Neural cell (in vitro differentiated cells): ENCODE measurements around the gene KRTAP10-10. TPM values are rescaled to one million over a fixed set of nuclear protein-coding genes. Genes with fewer than 3 reads are reported as not detected.

Experiments
- H2AFZ ChIP-seq: fragments of 200-600, 300-800 bp; sonication (generic), shearing (Covaris generic); 2 replicates; pipeline ENCODE4 v1.6.0; 2014; ENCODE audit warnings: low read depth, mild to moderate bottlenecking, antibody characterized with exemption, low read length, moderate library complexity
- H3F3A ChIP-seq: fragments of 200-600 bp; shearing (Covaris generic); 2 replicates; pipeline ENCODE4 v1.6.1; 2016; ENCODE audit warnings: mild to moderate bottlenecking, moderate library complexity, mixed read lengths, antibody characterized with exemption, low read length; ENCODE audit not compliant: insufficient read depth, poor library complexity, severe bottlenecking
- H3K27ac ChIP-seq: fragments of 200-600, 300-800 bp; sonication (generic), shearing (Covaris generic); 2 replicates; pipeline ENCODE4 v1.5.1; 2014; ENCODE audit warnings: mild to moderate bottlenecking, low read length, moderate library complexity
- H3K27me3 ChIP-seq: fragments of 300-800, 200-600 bp; sonication (generic), shearing (Covaris generic); 2 replicates; pipeline ENCODE4 v1.6.0; 2014; ENCODE audit warnings: mild to moderate bottlenecking, low read depth, low read length, moderate library complexity; ENCODE audit not compliant: insufficient read depth
- H3K36me3 ChIP-seq: fragments of 300-800, 200-600 bp; sonication (generic), shearing (Covaris generic); 2 replicates; pipeline ENCODE4 v1.5.1; 2014; ENCODE audit warnings: mild to moderate bottlenecking, antibody characterized with exemption, low read length, moderate library complexity; ENCODE audit not compliant: insufficient read depth
- H3K4me2 ChIP-seq: fragments of 300-800, 200-600 bp; sonication (generic), shearing (Covaris generic); 2 replicates; pipeline ENCODE4 v1.6.0; 2014; ENCODE audit warnings: mild to moderate bottlenecking, low read length
- H3K4me3 ChIP-seq: fragments of 300-800, 200-600 bp; sonication (generic), shearing (Covaris generic); 2 replicates; pipeline ENCODE4 v1.5.1; 2014; ENCODE audit warnings: mild to moderate bottlenecking, low read length, moderate library complexity
- H3K79me2 ChIP-seq: fragments of 200-600 bp; shearing (Covaris generic); replicated peaks from 2 replicates; pipeline ENCODE4 v1.6.0; 2014; ENCODE audit warnings: mild to moderate bottlenecking, low read length, moderate library complexity; ENCODE audit not compliant: insufficient read depth
- H3K9ac ChIP-seq: fragments of 300-800, 200-600 bp; sonication (generic), shearing (Covaris generic); 2 replicates; pipeline ENCODE4 v1.6.1; 2016; ENCODE audit warnings: mild to moderate bottlenecking, low read length, mixed read lengths
- H3K9me2 ChIP-seq: fragments of 200-600 bp; shearing (Covaris generic); 2 replicates; pipeline ENCODE4 v1.6.1; 2016; ENCODE audit warnings: mild to moderate bottlenecking, low read length, mixed read lengths; ENCODE audit not compliant: insufficient read depth
- H3K9me3 ChIP-seq: fragments of 200-600, 300-800 bp; sonication (generic), shearing (Covaris generic); 2 replicates; pipeline ENCODE4 v1.6.1; 2016; ENCODE audit warnings: mild to moderate bottlenecking, mixed run types, low read length, moderate library complexity, mixed read lengths
- H4K20me1 ChIP-seq: fragments of 200-600 bp; shearing (Covaris generic); 2 replicates; pipeline ENCODE4 v1.6.1; 2016; ENCODE audit warnings: mild to moderate bottlenecking, mixed run types; ENCODE audit not compliant: insufficient read depth
- CTCF ChIP-seq: fragments of 450-650 bp; IDR thresholded peaks from 2 replicates; pipeline ENCODE4 v1.5.1; 2014; ENCODE audit warnings: antibody characterized with exemption, mild to moderate bottlenecking, moderate library complexity; ENCODE audit not compliant: poor library complexity, severe bottlenecking
- EP300 ChIP-seq: fragments of 450-650 bp; conservative IDR thresholded peaks from 2 replicates; pipeline ENCODE4 v1.6.1; 2014; ENCODE audit warnings: antibody characterized with exemption, mild to moderate bottlenecking, moderate library complexity; ENCODE audit not compliant: poor library complexity, severe bottlenecking
- EZH2 ChIP-seq: fragments of 200-600, 300-800 bp; shearing (Covaris generic), sonication (generic); IDR thresholded peaks from 2 replicates; pipeline ENCODE4 v1.6.1; 2014; ENCODE audit warnings: antibody characterized with exemption, low read length, borderline replicate concordance, mild to moderate bottlenecking; ENCODE audit not compliant: insufficient read depth, poor library complexity, severe bottlenecking
- MXI1 ChIP-seq: fragments of 450-650 bp; conservative IDR thresholded peaks from 2 replicates; pipeline ENCODE4 v1.6.1; 2014; ENCODE audit warnings: antibody characterized with exemption, mild to moderate bottlenecking; ENCODE audit not compliant: poor library complexity, severe bottlenecking
- POLR2AphosphoS5 ChIP-seq: IDR thresholded peaks from 2 replicates; pipeline ENCODE4 v1.6.1; 2012
- RAD21 ChIP-seq: fragments of 450-650 bp; conservative IDR thresholded peaks from 2 replicates; pipeline ENCODE4 v1.6.1; 2014; ENCODE audit warnings: antibody characterized with exemption, mild to moderate bottlenecking, moderate library complexity
- SMC3 ChIP-seq: fragments of 450-650 bp; conservative IDR thresholded peaks from 2 replicates; pipeline ENCODE4 v1.6.1; 2014; ENCODE audit warnings: antibody characterized with exemption, mild to moderate bottlenecking, moderate library complexity; ENCODE audit not compliant: poor library complexity
- TAF1 ChIP-seq: IDR thresholded peaks from 2 replicates; pipeline ENCODE4 v1.6.1; 2012; ENCODE audit warnings: low read depth
- polyA plus RNA-seq: library from polyadenylated mRNA; depleted of rRNA; stranded (reverse); fragments of >200 nt; gene quantifications from 2 replicates; pipeline ENCODE4 v1.2.3, GENCODE V29; 2014
- TF ChIP-seq, protein P1 (sequence below): IDR thresholded peaks from 2 replicates; pipeline ENCODE4 v1.6.1; 2012; ENCODE audit warnings: borderline replicate concordance

The KRTAP10-10 gene
- polyA plus RNA-seq, 1 donor from 2014 or later: not detected

GRCh38 chr21:44611551-44611950 is 25.6 kb upstream of the KRTAP10-10 start:
- Histone ChIP-seq H3K9ac (no peak overlapping the region), H3K4me2 (no peak overlapping the region), H3K36me3 (no peaks in the 10 kb centered on the region), H3K27ac (no peak overlapping the region), H3K27me3 (no peaks in the 10 kb centered on the region), H3K79me2 (no peaks in the 10 kb centered on the region), H3K9me3 (no peaks in the 10 kb centered on the region), H3K9me2 (no peaks in the 10 kb centered on the region), H3F3A (no peaks in the 10 kb centered on the region), H3K4me3 (no peak overlapping the region), H4K20me1 (no peaks in the 10 kb centered on the region), H2AFZ (no peak overlapping the region)
- TF ChIP-seq, protein P1, sequence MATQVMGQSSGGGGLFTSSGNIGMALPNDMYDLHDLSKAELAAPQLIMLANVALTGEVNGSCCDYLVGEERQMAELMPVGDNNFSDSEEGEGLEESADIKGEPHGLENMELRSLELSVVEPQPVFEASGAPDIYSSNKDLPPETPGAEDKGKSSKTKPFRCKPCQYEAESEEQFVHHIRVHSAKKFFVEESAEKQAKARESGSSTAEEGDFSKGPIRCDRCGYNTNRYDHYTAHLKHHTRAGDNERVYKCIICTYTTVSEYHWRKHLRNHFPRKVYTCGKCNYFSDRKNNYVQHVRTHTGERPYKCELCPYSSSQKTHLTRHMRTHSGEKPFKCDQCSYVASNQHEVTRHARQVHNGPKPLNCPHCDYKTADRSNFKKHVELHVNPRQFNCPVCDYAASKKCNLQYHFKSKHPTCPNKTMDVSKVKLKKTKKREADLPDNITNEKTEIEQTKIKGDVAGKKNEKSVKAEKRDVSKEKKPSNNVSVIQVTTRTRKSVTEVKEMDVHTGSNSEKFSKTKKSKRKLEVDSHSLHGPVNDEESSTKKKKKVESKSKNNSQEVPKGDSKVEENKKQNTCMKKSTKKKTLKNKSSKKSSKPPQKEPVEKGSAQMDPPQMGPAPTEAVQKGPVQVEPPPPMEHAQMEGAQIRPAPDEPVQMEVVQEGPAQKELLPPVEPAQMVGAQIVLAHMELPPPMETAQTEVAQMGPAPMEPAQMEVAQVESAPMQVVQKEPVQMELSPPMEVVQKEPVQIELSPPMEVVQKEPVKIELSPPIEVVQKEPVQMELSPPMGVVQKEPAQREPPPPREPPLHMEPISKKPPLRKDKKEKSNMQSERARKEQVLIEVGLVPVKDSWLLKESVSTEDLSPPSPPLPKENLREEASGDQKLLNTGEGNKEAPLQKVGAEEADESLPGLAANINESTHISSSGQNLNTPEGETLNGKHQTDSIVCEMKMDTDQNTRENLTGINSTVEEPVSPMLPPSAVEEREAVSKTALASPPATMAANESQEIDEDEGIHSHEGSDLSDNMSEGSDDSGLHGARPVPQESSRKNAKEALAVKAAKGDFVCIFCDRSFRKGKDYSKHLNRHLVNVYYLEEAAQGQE: no peak
- TF ChIP-seq EZH2: no peak
- TF ChIP-seq CTCF: no peak
- TF ChIP-seq POLR2AphosphoS5: no peak
- TF ChIP-seq EP300: no peak
- TF ChIP-seq TAF1: no peak
- no peak for TF ChIP-seq MXI1
- no peak for TF ChIP-seq RAD21
- TF ChIP-seq SMC3: no peak

DNA sequence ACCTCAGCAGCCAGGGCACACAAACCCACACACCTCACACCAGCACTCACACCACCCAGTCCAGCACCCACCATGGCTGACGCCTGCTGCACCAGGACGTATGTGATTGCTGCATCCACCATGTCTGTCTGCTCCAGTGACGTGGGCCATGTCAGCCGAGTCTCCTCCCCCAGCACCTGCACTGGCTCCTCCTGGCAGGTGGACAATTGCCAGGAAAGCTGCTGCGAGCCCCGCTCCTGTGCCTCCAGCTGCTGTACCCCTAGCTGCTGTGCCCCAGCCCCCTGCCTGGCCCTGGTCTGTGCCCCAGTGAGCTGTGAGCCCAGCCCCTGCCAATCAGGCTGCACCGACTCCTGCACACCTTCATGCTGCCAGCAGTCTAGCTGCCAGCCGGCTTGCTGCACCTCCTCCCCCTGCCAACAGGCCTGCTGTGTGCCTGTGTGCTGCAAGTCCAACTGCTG is 25.1 kb upstream of the KRTAP10-10 start, which contains the start of gene KRTAP10-8:
Gene KRTAP10-8, plus strand, starts transcription at position 51 of the 458 bp plus-strand sequence. Its CDS starts 22 bp downstream, at position 73.
- Histone ChIP-seq H3K4me3 (no peak within 1 kb of the TSS), H3K9me2 (no peaks in the 10 kb centered on the region), H3K27ac (no peak within 1 kb of the TSS), H3K9me3 (no peaks in the 10 kb centered on the region), H3K36me3 (no peaks in the 10 kb centered on the region), H3K27me3 (no peaks in the 10 kb centered on the region), H4K20me1 (no peaks in the 10 kb centered on the region), H3F3A (no peaks in the 10 kb centered on the region), H3K9ac (no peak within 1 kb of the TSS), H3K4me2 (no peak within 1 kb of the TSS), H3K79me2 (no peaks in the 10 kb centered on the region), H2AFZ (no peak within 1 kb of the TSS)
- no peak for TF ChIP-seq POLR2AphosphoS5
- TF ChIP-seq RAD21: no peak
- TF ChIP-seq MXI1: no peak
- no peak for TF ChIP-seq EZH2
- TF ChIP-seq, protein P1: no peak
- no peak for TF ChIP-seq TAF1
- TF ChIP-seq SMC3: no peak
- no peak for TF ChIP-seq EP300
- TF ChIP-seq CTCF: no peak
